HG03575 (cell line): ENCODE results near the gene TDP1.

ENCODE experiments used
- ATAC-seq: cut with Tn5 transposase; IDR thresholded peaks from one replicate; pipeline ENCODE4 v1.9.1; 2021; ENCODE audit not compliant: unreplicated experiment, insufficient number of reproducible peaks, low FRiP score; ENCODE audit errors: extremely low read depth

The TDP1 gene

GRCh38 chr14:89933002-89933401, 22.7 kb upstream of the TDP1 start:
- ATAC-seq: no peak

GRCh38 chr14:89936654-89937185, 19.0 kb upstream of the TDP1 start:
- no peak for ATAC-seq

- no peak for ATAC-seq
Measured at GRCh38 chr14:89941830-89942377, 13.8 kb upstream of the TDP1 start.

- ATAC-seq: no peak
Measured at GRCh38 chr14:89947344-89947743, 8.4 kb upstream of the TDP1 start.

- ATAC-seq: no peak
Measured at GRCh38 chr14:89952576-89952975, 3.2 kb upstream of the TDP1 start.

- ATAC-seq: no peak
Measured at GRCh38 chr14:89953602-89954001, 2.1 kb upstream of the TDP1 start.

- ATAC-seq: peak; percentile 87
Measured at GRCh38 chr14:89954070-89955021, 1.4 kb upstream of the TDP1 start, which contains the start of gene EFCAB11. Gene EFCAB11, minus strand, starts transcription at chr14:89954730. Its CDS starts 70 bp downstream, at chr14:89954660.

GRCh38 chr14:89955022-89955744, 544 bp upstream of the TDP1 start:
- ATAC-seq: no peak

GRCh38 chr14:89956661-89957009, 908 bp downstream of the TDP1 start:
- no peak for ATAC-seq

GRCh38 chr14:89957376-89957775, 1.6 kb downstream of the TDP1 start:
- no peak for ATAC-seq

- no peak for ATAC-seq
Measured at GRCh38 chr14:89957791-89958190, 2.1 kb downstream of the TDP1 start.

- no peak for ATAC-seq
Measured at GRCh38 chr14:89958966-89959365, 3.2 kb downstream of the TDP1 start.

- no peak for ATAC-seq
Measured at GRCh38 chr14:89959853-89960445, 4.2 kb downstream of the TDP1 start.

- no peak for ATAC-seq
Measured at GRCh38 chr14:89960914-89961313, 5.2 kb downstream of the TDP1 start.

- ATAC-seq: no peak
Measured at GRCh38 chr14:89963288-89963978, 7.7 kb downstream of the TDP1 start.

- ATAC-seq: no peak
Measured at GRCh38 chr14:89965839-89966238, 10.1 kb downstream of the TDP1 start.

- no peak for ATAC-seq
Measured at GRCh38 chr14:89973234-89973823, 17.6 kb downstream of the TDP1 start.

- ATAC-seq: no peak
Measured at GRCh38 chr14:89977668-89978067, 21.9 kb downstream of the TDP1 start.
